ENCODE data around the gene IL2RA. TPM values are rescaled to one million over a fixed set of nuclear protein-coding genes. Genes with fewer than 3 reads are reported as not detected.
"Not testable (repeated sequence)": the region's sequence is repeated elsewhere in the genome, so short reads cannot be mapped to it uniquely, and the experiment has no call there.

Gene IL2RA
- total RNA-seq, 1 donor from 2014 or later = not detected

- H3K27ac Mint-ChIP-seq (ENCODE audit: unreplicated experiment) = no peak overlapping the region
- TF ChIP-seq CTCF (IDR thresholded peaks at IDR 0.05; ENCODE audit: unreplicated experiment) = no peak
- no peaks in the 10 kb centered on the region for H3K4me1 Mint-ChIP-seq (ENCODE audit: unreplicated experiment)
- no peaks in the 10 kb centered on the region for H3K36me3 Mint-ChIP-seq (ENCODE audit: low read depth, unreplicated experiment)
- H3K27me3 Mint-ChIP-seq (ENCODE audit: unreplicated experiment) = peaks cover 1% of the 10 kb centered on the region
- H3K4me3 Mint-ChIP-seq (ENCODE audit: unreplicated experiment) = no peak overlapping the region
- H3K9me3 Mint-ChIP-seq (ENCODE audit: unreplicated experiment) = no peaks in the 10 kb centered on the region
- DNase-seq (ENCODE audit: low spot score) = no peak
Observed at GRCh38 chr10:6045878-6046772, 16.0 kb downstream of the IL2RA start.

- Mint-ChIP-seq H3K4me3 (ENCODE audit: unreplicated experiment) (no peak overlapping the region), H3K4me1 (ENCODE audit: unreplicated experiment) (no peaks in the 10 kb centered on the region), H3K27me3 (ENCODE audit: unreplicated experiment) (peaks cover 1% of the 10 kb centered on the region), H3K27ac (ENCODE audit: unreplicated experiment) (no peak overlapping the region), H3K9me3 (ENCODE audit: unreplicated experiment) (no peaks in the 10 kb centered on the region), H3K36me3 (ENCODE audit: low read depth, unreplicated experiment) (no peaks in the 10 kb centered on the region)
- DNase-seq (ENCODE audit: low spot score) = no peak
- TF ChIP-seq CTCF (IDR thresholded peaks at IDR 0.05; ENCODE audit: unreplicated experiment) = no peak
Observed at GRCh38 chr10:6045314-6045848, 16.8 kb downstream of the IL2RA start.

- no peak for TF ChIP-seq CTCF (IDR thresholded peaks at IDR 0.05; ENCODE audit: unreplicated experiment)
- Mint-ChIP-seq H3K27ac (ENCODE audit: unreplicated experiment) (no peak overlapping the region), H3K4me3 (ENCODE audit: unreplicated experiment) (no peak overlapping the region), H3K27me3 (ENCODE audit: unreplicated experiment) (peaks cover 1% of the 10 kb centered on the region), H3K9me3 (ENCODE audit: unreplicated experiment) (no peaks in the 10 kb centered on the region), H3K36me3 (ENCODE audit: low read depth, unreplicated experiment) (no peaks in the 10 kb centered on the region), H3K4me1 (ENCODE audit: unreplicated experiment) (no peaks in the 10 kb centered on the region)
- DNase-seq (ENCODE audit: low spot score) = no peak
Observed at GRCh38 chr10:6044751-6045313, 17.3 kb downstream of the IL2RA start.

- Mint-ChIP-seq H3K4me3 (ENCODE audit: unreplicated experiment) (no peak overlapping the region), H3K27me3 (ENCODE audit: unreplicated experiment) (peaks cover 1% of the 10 kb centered on the region), H3K4me1 (ENCODE audit: unreplicated experiment) (no peaks in the 10 kb centered on the region), H3K9me3 (ENCODE audit: unreplicated experiment) (no peaks in the 10 kb centered on the region), H3K27ac (ENCODE audit: unreplicated experiment) (no peak overlapping the region), H3K36me3 (ENCODE audit: low read depth, unreplicated experiment) (no peaks in the 10 kb centered on the region)
- DNase-seq (ENCODE audit: low spot score) = no peak
- TF ChIP-seq CTCF (IDR thresholded peaks at IDR 0.05; ENCODE audit: unreplicated experiment) = no peak
Observed at GRCh38 chr10:6044060-6044459, 18.1 kb downstream of the IL2RA start.

- H3K27me3 Mint-ChIP-seq (ENCODE audit: unreplicated experiment); H3K4me3 Mint-ChIP-seq (ENCODE audit: unreplicated experiment); DNase-seq (ENCODE audit: low spot score); H3K9me3 Mint-ChIP-seq (ENCODE audit: unreplicated experiment); H3K36me3 Mint-ChIP-seq (ENCODE audit: low read depth, unreplicated experiment); H3K27ac Mint-ChIP-seq (ENCODE audit: unreplicated experiment); H3K4me1 Mint-ChIP-seq (ENCODE audit: unreplicated experiment): not testable (repeated sequence)
Observed at GRCh38 chr10:6043377-6043776, 18.8 kb downstream of the IL2RA start.

All from endothelial cell (in vitro differentiated cells).